HCT116 (cell line): Measurements from ENCODE around the gene PLCB2. TPM values are rescaled to one million over a fixed set of nuclear protein-coding genes. Genes with fewer than 3 reads are reported as not detected.

Source experiments
- ATAC-seq: fragments of 200-7000 bp; cut with Tn5 transposase; 2 replicates; pipeline ENCODE4 v1.9.1; 2020; ENCODE audit warnings: mild to moderate bottlenecking, moderate library complexity
- BruUV-seq: library from RNA; stranded (reverse); fragments of 400-500 nt; replicated peaks from 2 replicates; lab custom pipeline; 2021; lab: Mats Ljungman, UMichigan
- CTCF ChIA-PET: fragments of 300-600 bp; sonication (Branson Sonifier 250); formaldehyde crosslinking; loops from one replicate; lab custom pipeline; 2021; ENCODE audit warnings: antibody characterized with exemption; lab: Charles Lee
- POLR2A ChIA-PET: fragments of 300-600, 350-600 bp; sonication (Branson Sonifier 250); formaldehyde crosslinking; loops from one replicate; lab custom pipeline; 2021; ENCODE audit warnings: antibody characterized with exemption; lab: Charles Lee
- RAD21 ChIA-PET, 2 experiments: fragments of 300-600 bp; sonication (Branson Sonifier 250); formaldehyde crosslinking; loops; one replicate each; lab custom pipeline; 2023; ENCODE audit warnings: low total read pairs in 2 of 2; ENCODE audit not compliant: uncharacterized antibody in 2 of 2, unreplicated experiment in 2 of 2, low non-redundant PET in 1 of 2; lab: Charles Lee
- DNase-seq: peaks from one replicate; pipeline ENCODE4 v3.0.0-alpha.2; 2010; ENCODE audit warnings: low read depth, low spot score
- H2AFZ ChIP-seq: fragments of 200-600 bp; shearing (Covaris generic), sonication (generic); 2 replicates; pipeline ENCODE4 v1.6.1; 2017; ENCODE audit warnings: low read depth, mixed run types, mixed read lengths, antibody characterized with exemption, low read length; ENCODE audit not compliant: poor library complexity, severe bottlenecking
- H3K27ac ChIP-seq: 2 replicates; pipeline ENCODE4 v1.5.1; 2012; ENCODE audit warnings: low read depth, low read length
- H3K27me3 ChIP-seq: fragments of 200-600 bp; sonication (generic); 2 replicates; pipeline ENCODE4 v1.6.1; 2016; ENCODE audit warnings: mixed run types, low read length, mixed read lengths; ENCODE audit not compliant: insufficient read depth
- H3K36me3 ChIP-seq, 2 experiments: fragments of 200-500 bp in 1 of 2; fragments of 200-600 bp in 1 of 2; sonication (Bioruptor generic) in 1 of 2; sonication (generic) in 1 of 2; 2 replicates each; pipeline versions ENCODE4 v1.5.1 to v1.6.1; 2014 to 2016; ENCODE audit warnings: low read length in 2 of 2, inconsistent platforms in 1 of 2, mixed read lengths in 1 of 2, mixed run types in 1 of 2; ENCODE audit not compliant: insufficient read depth in 2 of 2, control insufficient read depth in 1 of 2
- H3K4me1 ChIP-seq, 2 experiments: fragments of 200-600 bp in 1 of 2; sonication (generic) in 1 of 2; 2 replicates each; pipeline versions ENCODE4 v1.5.1 to v1.6.1; 2012 to 2017; ENCODE audit warnings: low read length in 2 of 2, inconsistent platforms in 1 of 2, mild to moderate bottlenecking in 1 of 2, mixed read lengths in 1 of 2, mixed run types in 1 of 2, moderate library complexity in 1 of 2; ENCODE audit not compliant: insufficient read depth in 2 of 2, control insufficient read depth in 1 of 2
- H3K4me2 ChIP-seq: fragments of 200-600 bp; sonication (generic); 2 replicates; pipeline ENCODE4 v1.6.1; 2017; ENCODE audit warnings: mixed run types, low read length, mixed read lengths
- H3K4me3 ChIP-seq, 2 experiments: fragments of 200-600 bp in 1 of 2; sonication (generic) in 1 of 2; replicated peaks in 1 of 2; 2 replicates each; pipeline ENCODE4 v1.5.1; 2011 to 2016; ENCODE audit warnings: low read length in 2 of 2, control low read depth in 1 of 2, low read depth in 1 of 2, mild to moderate bottlenecking in 1 of 2, mixed read lengths in 1 of 2, mixed run types in 1 of 2
- H3K79me2 ChIP-seq: fragments of 200-600 bp; sonication (generic); 2 replicates; pipeline ENCODE4 v1.6.1; 2017; ENCODE audit warnings: mild to moderate bottlenecking, mixed run types, low read length, moderate library complexity, mixed read lengths; ENCODE audit not compliant: insufficient read depth
- H3K9ac ChIP-seq: fragments of 200-600 bp; sonication (generic); 2 replicates; pipeline ENCODE4 v1.6.1; 2016; ENCODE audit warnings: low read length, mixed read lengths
- H3K9me2 ChIP-seq: fragments of 200-600 bp; sonication (generic), shearing (Covaris generic); 2 replicates; pipeline ENCODE4 v1.6.1; 2017; ENCODE audit warnings: mixed run types, mild to moderate bottlenecking, moderate library complexity; ENCODE audit not compliant: insufficient read depth
- H3K9me3 ChIP-seq, 2 experiments: fragments of 200-500 bp in 1 of 2; fragments of 200-600 bp in 1 of 2; sonication (Bioruptor generic) in 1 of 2; sonication (generic) in 1 of 2; 2 replicates each; pipeline ENCODE4 v1.6.1; 2014 to 2017; ENCODE audit warnings: low read length in 2 of 2, mixed read lengths in 2 of 2, inconsistent platforms in 1 of 2, low read depth in 1 of 2, mild to moderate bottlenecking in 1 of 2, mixed run types in 1 of 2, moderate library complexity in 1 of 2; ENCODE audit not compliant: control insufficient read depth in 1 of 2, insufficient read depth in 1 of 2
- H4K20me1 ChIP-seq: fragments of 200-600 bp; sonication (generic), shearing (Covaris generic); 2 replicates; pipeline ENCODE4 v1.6.1; 2017; ENCODE audit warnings: mixed run types, mild to moderate bottlenecking, moderate library complexity; ENCODE audit not compliant: insufficient read depth
- ATF3 ChIP-seq: IDR thresholded peaks from 2 replicates; pipeline ENCODE4 v1.6.1; 2012
- CBX3 ChIP-seq: IDR thresholded peaks from 2 replicates; pipeline ENCODE4 v1.6.1; 2012; ENCODE audit warnings: low read depth
- CEBPB ChIP-seq: IDR thresholded peaks from 2 replicates; pipeline ENCODE4 v1.6.1; 2012; ENCODE audit warnings: low read depth
- EGR1 ChIP-seq: IDR thresholded peaks from 2 replicates; pipeline ENCODE4 v1.6.1; 2012; ENCODE audit warnings: low read depth
- ELF1 ChIP-seq: IDR thresholded peaks from 2 replicates; pipeline ENCODE4 v1.6.1; 2012; ENCODE audit warnings: low read depth, borderline replicate concordance
- EZH2 ChIP-seq: fragments of 200-600 bp; sonication (generic); IDR thresholded peaks from 2 replicates; pipeline ENCODE4 v1.6.1; 2017; ENCODE audit warnings: antibody characterized with exemption, mixed run types
- EZH2phosphoT487 ChIP-seq: fragments of 200-600 bp; IDR thresholded peaks from 2 replicates; pipeline ENCODE4 v1.6.1; 2018; ENCODE audit warnings: antibody characterized with exemption, borderline replicate concordance
- FOSL1 ChIP-seq: IDR thresholded peaks from 2 replicates; pipeline ENCODE4 v1.6.1; 2012; ENCODE audit warnings: low read depth
- JUND ChIP-seq: IDR thresholded peaks from 2 replicates; pipeline ENCODE4 v1.6.1; 2012
- MAX ChIP-seq: IDR thresholded peaks from 2 replicates; pipeline ENCODE4 v1.6.1; 2012
- POLR2AphosphoS5 ChIP-seq: IDR thresholded peaks from 2 replicates; pipeline ENCODE4 v1.6.1; 2011; ENCODE audit warnings: mild to moderate bottlenecking, low read depth, low read length, moderate library complexity
- RAD21 ChIP-seq: IDR thresholded peaks from 2 replicates; pipeline ENCODE4 v1.6.1; 2012; ENCODE audit warnings: low read depth, mild to moderate bottlenecking
- SIN3A ChIP-seq: IDR thresholded peaks from 2 replicates; pipeline ENCODE4 v1.6.1; 2012; ENCODE audit warnings: low read depth
- SP1 ChIP-seq: IDR thresholded peaks from 2 replicates; pipeline ENCODE4 v1.6.1; 2012; ENCODE audit warnings: low read depth
- TCF7L2 ChIP-seq: IDR thresholded peaks from 2 replicates; pipeline ENCODE4 v1.7.0; 2011; ENCODE audit warnings: borderline replicate concordance, inconsistent platforms; ENCODE audit not compliant: insufficient read depth, insufficient read length; ENCODE audit errors: extremely low read depth
- YY1 ChIP-seq: IDR thresholded peaks from 2 replicates; pipeline ENCODE4 v1.6.1; 2011; ENCODE audit warnings: low read length, low read depth, moderate library complexity, mild to moderate bottlenecking; ENCODE audit not compliant: insufficient replicate concordance; ENCODE audit errors: extremely low read depth
- ZBTB33 ChIP-seq: IDR thresholded peaks from 2 replicates; pipeline ENCODE4 v1.6.1; 2011; ENCODE audit warnings: mild to moderate bottlenecking, low read length, moderate library complexity; ENCODE audit not compliant: insufficient replicate concordance; ENCODE audit errors: extremely low read depth
- ZNF274 ChIP-seq: fragments of 200-500 bp; sonication (Bioruptor generic); IDR thresholded peaks from 2 replicates; pipeline ENCODE4 v1.6.1; 2014; ENCODE audit warnings: mild to moderate bottlenecking, low read depth, low read length, inconsistent platforms
- intact Hi-C: fragments of 100-400 bp; cut with micrococcal nuclease; formaldehyde crosslinking; loops from 2 replicates; pipeline ENCODE4 v1.10.0; 2022
- total RNA-seq: library from RNA; stranded (reverse); gene quantifications from one replicate; pipeline ENCODE4 v1.2.1, GENCODE V29; 2021; ENCODE audit not compliant: unreplicated experiment

Gene PLCB2
- total RNA-seq, 1 experiment from 2014 or later = 2.8 TPM

- CTCF ChIA-PET = interaction anchor here (1.3 kb wide), 1 partner anchor 23 kb away, joined by 3 read pairs; no protein-coding TSS in a partner anchor
- no peak for ATAC-seq
- no TSS peak for BruUV-seq
Measured at GRCh38 chr15:40316931-40317330, 9.2 kb upstream of the PLCB2 start.

GRCh38 chr15:40314723-40315276 is 7.1 kb upstream of the PLCB2 start:
- ChIA-PET CTCF (interaction anchor here (9.7 kb wide), 1 partner anchor 36 kb away, joined by 134 read pairs; no protein-coding TSS in a partner anchor), RAD21 (interaction anchor here in 1 of 2 experiments (1.1 kb wide), 1 partner anchor 23 kb away, joined by 3 read pairs; no protein-coding TSS in a partner anchor), POLR2A (no interaction called here)
- Histone ChIP-seq H3K27me3 (0 out of 2 replicates have a peak, but pooled peaks cover 6% of the 10 kb centered on the region), H3K27ac (no peak overlapping the region), H4K20me1 (no peaks in the 10 kb centered on the region), H3K36me3 (no peaks in the 10 kb centered on the region), H3K79me2 (no peaks in the 10 kb centered on the region), H3K9me3 (no peaks in the 10 kb centered on the region), H3K4me2 (no peak overlapping the region), H3K9ac (no peak overlapping the region), H3K4me3 (no peak overlapping the region), H2AFZ (no peak overlapping the region), H3K4me1 (peaks cover 7 to 11% of the 10 kb centered on the region in 2 experiments; a peak in 3 of 4 replicates), H3K9me2 (no peaks in the 10 kb centered on the region)
- ATAC-seq (no peak; the same call in 1 of the 2 replicates), DNase-seq (no peak)
- no TSS peak for BruUV-seq
- intact Hi-C loops = loop anchor here (10.0 kb wide), 1 partner anchor 630 kb away; no protein-coding TSS in a partner anchor
- no peak for TF ChIP-seq ZBTB33
- no peak for TF ChIP-seq CBX3
- no peak for TF ChIP-seq FOSL1
- no peak for TF ChIP-seq ELF1
- TF ChIP-seq CEBPB = no peak
- TF ChIP-seq SIN3A = no peak
- no peak for TF ChIP-seq YY1
- TF ChIP-seq MAX = no peak
- TF ChIP-seq SP1 = no peak
- TF ChIP-seq POLR2AphosphoS5 = no peak
- TF ChIP-seq RAD21 = no peak
- TF ChIP-seq EZH2 = no peak
- no peak for TF ChIP-seq TCF7L2
- TF ChIP-seq EZH2phosphoT487 = no peak

More at GRCh38 chr15:40316931-40317330, 9.2 kb upstream of the PLCB2 start:
- H3K27ac ChIP-seq = no peak overlapping the region
- no peak for DNase-seq
- no peaks in the 10 kb centered on the region for H3K27me3 ChIP-seq
- H3K4me2 ChIP-seq = no peak overlapping the region
- H2AFZ ChIP-seq = no peak overlapping the region
- peaks cover 7 to 14% of the 10 kb centered on the region in 2 experiments; a peak in 3 of 4 replicates for H3K4me1 ChIP-seq
- H3K36me3 ChIP-seq = no peaks in the 10 kb centered on the region
- intact Hi-C loops = loop anchor here (10.0 kb wide), 1 partner anchor 632 kb away; no protein-coding TSS in a partner anchor
- ChIA-PET POLR2A (no interaction called here), RAD21 (no interaction called here)
- TF ChIP-seq CBX3 = no peak
- TF ChIP-seq ATF3 = no peak
- no peak for TF ChIP-seq EZH2
- TF ChIP-seq YY1 = no peak
- no peak for TF ChIP-seq CEBPB
- no peak for TF ChIP-seq ZNF274
- TF ChIP-seq POLR2AphosphoS5 = no peak
- no peak for TF ChIP-seq JUND
- TF ChIP-seq EZH2phosphoT487 = no peak
- TF ChIP-seq EGR1 = no peak
- TF ChIP-seq RAD21 = no peak
- no peak overlapping the region for H3K9ac ChIP-seq
- H4K20me1 ChIP-seq = no peaks in the 10 kb centered on the region
- no peak overlapping the region for H3K4me3 ChIP-seq
- H3K79me2 ChIP-seq = no peaks in the 10 kb centered on the region
- H3K9me3 ChIP-seq = no peaks in the 10 kb centered on the region
- no peaks in the 10 kb centered on the region for H3K9me2 ChIP-seq
